Ovary (tissue), 9 donors: ENCODE data around the gene HOXC4. TPM values are rescaled to one million over a fixed set of nuclear protein-coding genes. Genes with fewer than 3 reads are reported as not detected.
"Not testable (repeated sequence)": the region's sequence is repeated elsewhere in the genome, so short reads cannot be mapped to it uniquely, and the experiment has no call there.

Experiments
- DNase-seq, 5 donors: peaks; one replicate each; pipeline ENCODE4 v3.0.0-alpha.2; 2019 to 2020
- H3K27ac ChIP-seq, 2 donors: fragments of 200-600 bp; one replicate each; pipeline versions ENCODE4 v1.5.1 to v1.8.0; 2019 to 2022
- H3K27me3 ChIP-seq: fragments of 200-600 bp; one replicate; pipeline ENCODE4 v1.8.0; 2022
- H3K36me3 ChIP-seq: fragments of 200-600 bp; sonication (generic); one replicate; pipeline ENCODE4 v1.5.1; 2019
- H3K4me1 ChIP-seq: one replicate; pipeline ENCODE4 v1.8.1; 2013; ENCODE audit warnings: mild to moderate bottlenecking, moderate library complexity; ENCODE audit not compliant: insufficient read depth
- H3K4me3 ChIP-seq: fragments of 200-600 bp; sonication (generic); one replicate; pipeline ENCODE4 v1.5.1; 2017
- H3K9me3 ChIP-seq, 2 donors: fragments of 200-600 bp in 1 of 2; sonication (generic) in 1 of 2; one replicate each; pipeline versions ENCODE4 v1.5.1 to v1.8.1; 2013 to 2019; ENCODE audit warnings: mild to moderate bottlenecking in 1 of 2, moderate library complexity in 1 of 2
- EP300 ChIP-seq: sonication (generic); formaldehyde crosslinking; IDR thresholded peaks from one replicate; pipeline ENCODE4 v1.6.1; 2017; ENCODE audit warnings: antibody characterized with exemption
- POLR2A ChIP-seq: fragments of 450-650 bp; IDR thresholded peaks from one replicate; pipeline ENCODE4 v1.6.1; 2017; ENCODE audit warnings: antibody characterized with exemption, mild to moderate bottlenecking, moderate library complexity
- WGBS, 3 donors: extraction: QIAGEN DNeasy Blood & Tissue Kit in 1 of 3; methylation state at CpG; one replicate each; pipeline versions ENCODE4 v1.1.5 to v1.1.7; 2013 to 2017; 5-methylcytosine and 5-hydroxymethylcytosine counted together
- intact Hi-C, 4 donors: fragments of 100-400 bp; cut with DNase I; formaldehyde crosslinking; loops; one replicate each; pipeline versions ENCODE4 v1.11.0 to v1.15.1; 2022 to 2023
- polyA plus RNA-seq, 2 donors: library from polyadenylated mRNA; stranded (reverse); fragments of 200-250 nt in 1 of 2; fragments of 350-450 nt in 1 of 2; fragmentation: Illumina TruSeq in 1 of 2; extraction: RNeasy Lipid Tissue Mini Kit (QIAGEN cat#74804) in 1 of 2; gene quantifications; one replicate each; pipeline ENCODE4 v1.2.3, GENCODE V29; 2013 to 2014
- total RNA-seq, 7 donors: library from RNA; depleted of rRNA in 2 of 7; stranded (reverse); fragments of >200 nt in 2 of 7; fragmentation: NEBNext Ultra II Directional in 3 of 7; extraction: Animal tissue kit (Norgen Biotek cat#: 25700) in 3 of 7; gene quantifications; one replicate each; pipeline versions ENCODE4 v1.1.0 to v1.2.4, GENCODE V29; 2016 to 2023
- TF ChIP-seq, protein P1 (sequence below), 3 donors: fragments of 450-650 bp in 2 of 3; fragments of 200-600 bp in 1 of 3; IDR thresholded peaks; one replicate each; pipeline versions ENCODE4 v1.5.1 to v1.8.0; 2016 to 2022; ENCODE audit warnings: antibody characterized with exemption in 3 of 3, mild to moderate bottlenecking in 1 of 3
- donor health status: DM: no; HTN: no; CAD: no; lungs with moderate emphysema.
- donor health status: DM: no; HTN: no; CAD: no.
- donor health status: Bipolar disorder and iron deficiency.
- donor health status: DM: yes; HTN: yes; CAD: no.
- donor health status: DM: no; HTN: no; CAD: no.
- donor health status: DM: yes; HTN: yes; CAD: no.

Gene HOXC4
- total and polyA plus RNA-seq, 9 donors = 3.3 to 21.8 (median 11.5) TPM

DNA sequence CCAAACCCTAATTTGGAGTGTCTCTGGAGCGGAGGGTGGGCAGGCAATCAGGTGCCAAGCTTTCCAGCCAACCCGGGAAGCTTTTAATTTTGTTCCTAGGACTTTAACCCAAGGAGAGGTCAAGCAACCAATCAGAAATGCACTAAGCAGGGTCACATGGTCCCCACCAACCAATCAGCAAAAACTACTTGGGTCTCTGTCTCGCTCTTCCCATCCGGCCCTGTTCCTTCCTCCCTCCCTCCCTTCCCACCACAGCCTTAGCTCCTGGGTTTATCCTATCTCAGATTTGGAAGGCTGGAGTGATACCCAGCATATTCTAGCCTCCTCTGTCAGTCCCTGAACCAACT, 13.5 kb upstream of the HOXC4 start:
- Histone ChIP-seq H3K9me3 (no peaks in the 10 kb centered on the region), H3K27me3 (no peaks in the 10 kb centered on the region), H3K27ac (peak overlapping the region in 1 of 2 donors; percentile 86), H3K36me3 (no peaks in the 10 kb centered on the region), H3K4me1 (peaks cover 26% of the 10 kb centered on the region), H3K4me3 (no peak overlapping the region)
- DNase-seq = peak in 3 of 5 donors; percentile 9 to 37 (median 36)
- intact Hi-C loops = no loop called here
- 44 to 65% (median 46%) methylated on average over 4 of the region's 4 CpGs for WGBS, 3 donors
- TF ChIP-seq POLR2A (no peak), EP300 (no peak)
- TF ChIP-seq, protein P1, sequence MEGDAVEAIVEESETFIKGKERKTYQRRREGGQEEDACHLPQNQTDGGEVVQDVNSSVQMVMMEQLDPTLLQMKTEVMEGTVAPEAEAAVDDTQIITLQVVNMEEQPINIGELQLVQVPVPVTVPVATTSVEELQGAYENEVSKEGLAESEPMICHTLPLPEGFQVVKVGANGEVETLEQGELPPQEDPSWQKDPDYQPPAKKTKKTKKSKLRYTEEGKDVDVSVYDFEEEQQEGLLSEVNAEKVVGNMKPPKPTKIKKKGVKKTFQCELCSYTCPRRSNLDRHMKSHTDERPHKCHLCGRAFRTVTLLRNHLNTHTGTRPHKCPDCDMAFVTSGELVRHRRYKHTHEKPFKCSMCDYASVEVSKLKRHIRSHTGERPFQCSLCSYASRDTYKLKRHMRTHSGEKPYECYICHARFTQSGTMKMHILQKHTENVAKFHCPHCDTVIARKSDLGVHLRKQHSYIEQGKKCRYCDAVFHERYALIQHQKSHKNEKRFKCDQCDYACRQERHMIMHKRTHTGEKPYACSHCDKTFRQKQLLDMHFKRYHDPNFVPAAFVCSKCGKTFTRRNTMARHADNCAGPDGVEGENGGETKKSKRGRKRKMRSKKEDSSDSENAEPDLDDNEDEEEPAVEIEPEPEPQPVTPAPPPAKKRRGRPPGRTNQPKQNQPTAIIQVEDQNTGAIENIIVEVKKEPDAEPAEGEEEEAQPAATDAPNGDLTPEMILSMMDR (IDR thresholded peaks at IDR 0.05) = no peak

DNA sequence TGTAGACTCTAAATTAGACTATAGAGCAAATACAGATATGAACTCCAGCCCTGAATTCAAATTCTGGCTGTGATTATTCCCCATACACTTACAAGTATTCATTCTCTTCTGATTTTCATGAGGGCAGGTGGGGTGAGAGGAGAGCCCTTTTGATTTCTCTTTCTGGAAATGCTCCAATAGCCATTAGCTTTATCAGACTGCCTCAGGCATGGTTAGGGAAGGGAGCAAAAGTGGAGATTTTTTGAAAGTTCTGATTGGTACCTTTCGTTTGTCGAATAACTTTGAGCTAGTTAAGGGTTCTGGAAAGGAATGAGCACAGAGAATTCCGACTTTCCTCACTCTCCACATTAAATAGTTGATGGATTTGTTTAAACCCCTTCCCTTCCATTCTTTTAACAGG, 13.0 kb upstream of the HOXC4 start:
- Histone ChIP-seq H3K27ac (peak overlapping the region in 1 of 2 donors; percentile 86), H3K36me3 (no peaks in the 10 kb centered on the region), H3K4me3 (no peak overlapping the region), H3K9me3 (no peaks in the 10 kb centered on the region), H3K4me1 (peaks cover 26% of the 10 kb centered on the region), H3K27me3 (no peaks in the 10 kb centered on the region)
- no peak for TF ChIP-seq EP300
- no peak for DNase-seq
- intact Hi-C loops = no loop called here
- WGBS, 3 donors = 80 to 86% (median 83%) methylated on average over 3 of the region's 3 CpGs

DNA sequence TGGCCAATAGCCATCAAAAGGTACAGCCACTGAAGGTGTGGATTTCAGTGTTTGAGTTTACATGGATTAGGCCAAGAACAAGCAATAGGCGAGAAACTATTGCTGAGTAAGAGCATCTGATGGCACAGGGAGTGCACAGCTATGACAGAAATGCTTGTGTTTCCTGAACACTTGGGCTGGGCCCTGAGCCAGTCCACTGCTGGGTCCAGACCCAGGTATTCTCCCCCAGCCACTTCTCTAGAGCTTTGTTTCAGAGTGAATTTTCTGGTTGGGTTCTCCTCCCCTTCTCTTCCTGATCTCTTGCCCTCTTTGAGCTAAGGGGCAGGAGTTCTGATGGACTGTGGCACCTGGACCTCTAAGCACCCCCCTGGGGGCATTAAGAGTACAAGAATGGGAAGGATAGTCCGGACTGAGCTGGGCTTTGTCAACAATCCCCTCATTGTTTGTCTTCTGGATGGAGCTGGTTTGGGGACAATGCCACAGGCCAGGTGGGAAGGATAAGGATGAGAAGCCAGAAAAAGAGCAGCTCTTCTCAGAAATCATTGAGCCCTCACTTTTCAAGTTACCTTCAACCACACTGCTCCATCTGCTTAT, 12.4 kb upstream of the HOXC4 start:
- Histone ChIP-seq H3K27me3 (no peaks in the 10 kb centered on the region), H3K4me3 (no peak overlapping the region), H3K27ac (no peak overlapping the region), H3K36me3 (no peaks in the 10 kb centered on the region), H3K9me3 (no peaks in the 10 kb centered on the region), H3K4me1 (peaks cover 26% of the 10 kb centered on the region)
- intact Hi-C loops = no loop called here
- no peak for TF ChIP-seq POLR2A
- TF ChIP-seq EP300 = no peak
- TF ChIP-seq, protein P1 (IDR thresholded peaks at IDR 0.05) = no peak
- DNase-seq = no peak
- 88 to 96% (median 94%) methylated on average over 2 of the region's 2 CpGs for WGBS, 3 donors

DNA sequence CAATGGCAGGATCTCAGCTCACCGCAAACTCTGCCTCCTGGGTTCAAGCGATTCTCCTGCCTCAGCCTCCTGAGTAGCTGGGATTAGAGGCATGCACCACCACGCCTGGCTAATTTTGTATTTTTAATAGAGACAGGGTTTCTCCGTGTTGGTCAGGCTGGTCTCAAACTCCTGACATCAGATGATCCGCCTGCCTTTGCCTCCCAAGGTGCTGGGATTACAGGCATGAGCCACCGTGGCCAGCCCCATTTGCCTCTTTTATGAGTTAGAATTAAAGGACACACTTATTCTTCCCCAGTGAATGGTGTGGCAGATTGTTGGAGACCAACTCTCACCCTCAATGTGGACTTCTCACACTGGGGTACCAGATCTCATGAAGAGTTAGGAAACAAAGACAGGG, 11.6 kb upstream of the HOXC4 start:
- H3K9me3 ChIP-seq, intact Hi-C loops, H3K36me3 ChIP-seq, DNase-seq, H3K27ac ChIP-seq, H3K4me3 ChIP-seq, H3K27me3 ChIP-seq: not testable (repeated sequence)
- 82 to 89% (median 87%) methylated on average over 6 of the region's 6 CpGs for WGBS, 3 donors
- peaks cover 24% of the 10 kb centered on the region for H3K4me1 ChIP-seq

DNA sequence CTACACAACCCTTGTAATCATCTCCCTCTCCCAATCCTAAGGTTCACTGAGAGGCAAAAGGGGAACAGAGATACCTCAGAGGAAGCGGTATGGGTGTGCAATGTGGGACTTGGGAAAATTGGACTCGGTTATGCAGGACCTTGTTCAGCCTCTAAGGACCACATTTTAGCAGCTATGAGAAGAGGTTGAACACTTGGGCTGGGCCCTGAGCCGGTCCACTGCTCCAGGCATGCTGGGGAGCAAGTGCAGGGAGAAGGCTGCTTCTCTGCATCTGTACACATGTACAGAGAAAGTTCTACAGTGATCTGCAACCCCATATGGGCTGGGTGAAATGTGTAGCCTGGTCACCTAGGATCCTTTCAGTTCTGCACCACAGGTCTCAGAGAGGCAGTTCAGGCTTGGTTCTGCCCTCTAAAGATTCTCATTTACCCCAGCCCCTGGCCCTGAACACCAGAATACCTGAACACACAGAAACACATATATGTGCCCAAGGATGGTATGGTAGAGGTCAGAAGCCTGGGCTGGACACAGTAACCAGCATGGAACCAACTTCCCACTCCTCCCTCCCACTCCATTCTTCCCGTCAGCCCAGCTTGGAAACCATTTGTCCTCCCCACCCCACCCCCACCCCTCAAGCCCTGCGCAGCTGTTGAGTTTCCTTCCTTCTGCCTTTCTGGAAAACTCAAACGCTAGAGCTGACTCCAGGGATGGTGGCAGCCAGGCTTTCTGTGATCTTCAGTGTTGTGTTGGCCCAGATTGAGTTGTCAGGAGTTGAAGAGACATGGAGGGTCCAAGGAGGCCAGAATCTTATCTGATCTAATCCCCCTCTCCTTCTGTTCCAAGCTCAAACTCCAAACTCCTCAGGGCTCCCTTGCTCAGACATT, 10.4 kb upstream of the HOXC4 start:
- peak in 2 of 5 donors; percentile 15 to 35 for DNase-seq
- TF ChIP-seq, protein P1 (IDR thresholded peaks at IDR 0.05) = no peak
- TF ChIP-seq EP300 (no peak), POLR2A (no peak)
- 41 to 48% (median 42%) methylated on average over 6 of the region's 6 CpGs for WGBS, 3 donors
- intact Hi-C loops = no loop called here
- Histone ChIP-seq H3K4me1 (peaks cover 19% of the 10 kb centered on the region), H3K27ac (peak overlapping the region in 1 of 2 donors; percentile 65), H3K9me3 (no peaks in the 10 kb centered on the region), H3K4me3 (no peak overlapping the region), H3K36me3 (no peaks in the 10 kb centered on the region), H3K27me3 (no peaks in the 10 kb centered on the region)
